Measurements from ENCODE around the gene COL4A2. TPM values are rescaled to one million over a fixed set of nuclear protein-coding genes. Genes with fewer than 3 reads are reported as not detected.

COL4A2 gene
- total RNA-seq, 1 experiment from 2014 or later = 1.6 TPM

DNA sequence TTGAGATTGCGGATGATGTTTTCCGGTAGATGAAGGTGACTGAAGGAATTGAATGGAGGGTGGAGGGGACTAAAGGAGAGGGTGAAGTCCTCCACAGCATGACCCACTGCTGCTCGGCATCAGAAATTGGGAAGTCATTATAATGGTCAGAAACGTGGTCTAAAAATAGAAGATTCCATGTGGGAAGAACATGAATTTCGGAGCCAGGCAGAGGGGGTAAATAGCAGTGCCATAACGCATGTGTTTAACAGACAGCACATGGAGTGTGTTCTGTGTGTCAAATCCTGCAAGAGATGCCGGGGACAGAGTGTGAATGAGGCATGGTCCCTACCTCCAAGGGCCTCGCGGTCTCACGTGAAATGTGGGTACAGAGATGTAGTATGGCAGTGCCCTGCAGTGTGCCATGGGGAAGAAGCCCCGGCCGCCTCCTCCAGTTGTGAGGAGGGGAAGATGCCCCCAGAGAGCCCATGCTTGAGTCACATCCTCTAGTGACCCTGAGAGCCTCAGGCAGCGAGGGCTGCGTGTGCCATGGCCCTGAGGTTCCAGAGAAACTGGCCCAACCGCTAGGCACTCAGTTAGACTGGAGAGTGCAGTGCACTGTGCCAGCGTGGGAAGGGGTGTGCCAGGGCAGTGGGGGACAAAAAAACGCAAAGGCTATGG is 106.1 kb downstream of the COL4A2 start:
- Histone ChIP-seq H3K9ac (ENCODE audit: low read length) (no peak overlapping the region), H3K4me2 (ENCODE audit: low read length) (no peak overlapping the region), H3K79me2 (ENCODE audit: insufficient read depth, low read length) (no peaks in the 10 kb centered on the region), H4K20me1 (ENCODE audit: insufficient read depth) (no peaks in the 10 kb centered on the region), H3K4me3 (replicated peaks in 1 of 2; ENCODE audit: low read depth in 1 of 2, low read length in 2 of 2) (no peak overlapping the region), H3K9me3 (ENCODE audit: control insufficient read depth in 1 of 2, insufficient read depth in 1 of 2, low read depth in 1 of 2, low read length in 2 of 2) (no peaks in the 10 kb centered on the region), H3K36me3 (ENCODE audit: control insufficient read depth in 1 of 2, insufficient read depth in 2 of 2, low read length in 2 of 2) (no peaks in the 10 kb centered on the region), H3K4me1 (ENCODE audit: control insufficient read depth in 1 of 2, insufficient read depth in 2 of 2, low read length in 2 of 2) (peaks cover 3 to 28% of the 10 kb centered on the region in 2 experiments; a peak in 3 of 4 replicates), H2AFZ (ENCODE audit: low read depth, low read length, poor library complexity, severe bottlenecking) (no peak overlapping the region), H3K27ac (ENCODE audit: low read depth, low read length) (no peak overlapping the region), H3K9me2 (ENCODE audit: insufficient read depth) (no peaks in the 10 kb centered on the region), H3K27me3 (ENCODE audit: insufficient read depth, low read length) (no peaks in the 10 kb centered on the region)
- intact Hi-C loops (cut with micrococcal nuclease) = no loop called here
- CTCF ChIA-PET = no interaction called here
- BruUV-seq (replicated peaks) = no TSS peak
- TF ChIP-seq CTCF (IDR thresholded peaks at IDR 0.05 in 2 of 3, conservative IDR thresholded peaks at IDR 0.05 in 1 of 3; ENCODE audit: borderline replicate concordance in 1 of 3, insufficient read depth in 1 of 3, low read depth in 2 of 3, low read length in 2 of 3) (no peak), TCF7L2 (IDR thresholded peaks at IDR 0.05; ENCODE audit: borderline replicate concordance, extremely low read depth, insufficient read depth, insufficient read length) (no peak), JUND (IDR thresholded peaks at IDR 0.05) (no peak), RAD21 (IDR thresholded peaks at IDR 0.05; ENCODE audit: low read depth) (no peak), POLR2AphosphoS5 (IDR thresholded peaks at IDR 0.05; ENCODE audit: low read depth, low read length) (no peak), SIN3A (IDR thresholded peaks at IDR 0.05; ENCODE audit: low read depth) (no peak), CEBPB (IDR thresholded peaks at IDR 0.05; ENCODE audit: low read depth) (no peak), SRF (IDR thresholded peaks at IDR 0.05; ENCODE audit: low read depth) (no peak), ZFX (IDR thresholded peaks at IDR 0.05) (no peak)
- TF ChIP-seq, protein P1, sequence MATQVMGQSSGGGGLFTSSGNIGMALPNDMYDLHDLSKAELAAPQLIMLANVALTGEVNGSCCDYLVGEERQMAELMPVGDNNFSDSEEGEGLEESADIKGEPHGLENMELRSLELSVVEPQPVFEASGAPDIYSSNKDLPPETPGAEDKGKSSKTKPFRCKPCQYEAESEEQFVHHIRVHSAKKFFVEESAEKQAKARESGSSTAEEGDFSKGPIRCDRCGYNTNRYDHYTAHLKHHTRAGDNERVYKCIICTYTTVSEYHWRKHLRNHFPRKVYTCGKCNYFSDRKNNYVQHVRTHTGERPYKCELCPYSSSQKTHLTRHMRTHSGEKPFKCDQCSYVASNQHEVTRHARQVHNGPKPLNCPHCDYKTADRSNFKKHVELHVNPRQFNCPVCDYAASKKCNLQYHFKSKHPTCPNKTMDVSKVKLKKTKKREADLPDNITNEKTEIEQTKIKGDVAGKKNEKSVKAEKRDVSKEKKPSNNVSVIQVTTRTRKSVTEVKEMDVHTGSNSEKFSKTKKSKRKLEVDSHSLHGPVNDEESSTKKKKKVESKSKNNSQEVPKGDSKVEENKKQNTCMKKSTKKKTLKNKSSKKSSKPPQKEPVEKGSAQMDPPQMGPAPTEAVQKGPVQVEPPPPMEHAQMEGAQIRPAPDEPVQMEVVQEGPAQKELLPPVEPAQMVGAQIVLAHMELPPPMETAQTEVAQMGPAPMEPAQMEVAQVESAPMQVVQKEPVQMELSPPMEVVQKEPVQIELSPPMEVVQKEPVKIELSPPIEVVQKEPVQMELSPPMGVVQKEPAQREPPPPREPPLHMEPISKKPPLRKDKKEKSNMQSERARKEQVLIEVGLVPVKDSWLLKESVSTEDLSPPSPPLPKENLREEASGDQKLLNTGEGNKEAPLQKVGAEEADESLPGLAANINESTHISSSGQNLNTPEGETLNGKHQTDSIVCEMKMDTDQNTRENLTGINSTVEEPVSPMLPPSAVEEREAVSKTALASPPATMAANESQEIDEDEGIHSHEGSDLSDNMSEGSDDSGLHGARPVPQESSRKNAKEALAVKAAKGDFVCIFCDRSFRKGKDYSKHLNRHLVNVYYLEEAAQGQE (IDR thresholded peaks at IDR 0.05; ENCODE audit: low read depth) = no peak
- TF ChIP-seq, protein P2, sequence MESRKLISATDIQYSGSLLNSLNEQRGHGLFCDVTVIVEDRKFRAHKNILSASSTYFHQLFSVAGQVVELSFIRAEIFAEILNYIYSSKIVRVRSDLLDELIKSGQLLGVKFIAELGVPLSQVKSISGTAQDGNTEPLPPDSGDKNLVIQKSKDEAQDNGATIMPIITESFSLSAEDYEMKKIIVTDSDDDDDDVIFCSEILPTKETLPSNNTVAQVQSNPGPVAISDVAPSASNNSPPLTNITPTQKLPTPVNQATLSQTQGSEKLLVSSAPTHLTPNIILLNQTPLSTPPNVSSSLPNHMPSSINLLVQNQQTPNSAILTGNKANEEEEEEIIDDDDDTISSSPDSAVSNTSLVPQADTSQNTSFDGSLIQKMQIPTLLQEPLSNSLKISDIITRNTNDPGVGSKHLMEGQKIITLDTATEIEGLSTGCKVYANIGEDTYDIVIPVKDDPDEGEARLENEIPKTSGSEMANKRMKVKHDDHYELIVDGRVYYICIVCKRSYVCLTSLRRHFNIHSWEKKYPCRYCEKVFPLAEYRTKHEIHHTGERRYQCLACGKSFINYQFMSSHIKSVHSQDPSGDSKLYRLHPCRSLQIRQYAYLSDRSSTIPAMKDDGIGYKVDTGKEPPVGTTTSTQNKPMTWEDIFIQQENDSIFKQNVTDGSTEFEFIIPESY (IDR thresholded peaks at IDR 0.05; ENCODE audit: extremely low read depth, insufficient replicate concordance, low read length) = no peak
- RAD21 ChIA-PET (ENCODE audit: low non-redundant PET in 1 of 2, low total read pairs in 2 of 2, uncharacterized antibody in 2 of 2, unreplicated experiment in 2 of 2) = no interaction called here
- ATAC-seq (no peak), DNase-seq (ENCODE audit: low read depth, low spot score) (no peak)
- POLR2A ChIA-PET = no interaction called here
